C4-2B (cell line): Measurements from ENCODE around the gene CTDSPL.

Experiments
- CTCF ChIP-seq: fragments of 450-650 bp; conservative IDR thresholded peaks from 2 replicates; pipeline ENCODE4 v1.5.1; 2017; ENCODE audit warnings: mild to moderate bottlenecking
- ZFX ChIP-seq: fragments of 450-650 bp; IDR thresholded peaks from 2 replicates; pipeline ENCODE4 v1.6.1; 2017

- no peak for TF ChIP-seq CTCF
- TF ChIP-seq ZFX, result no peak
These were observed 14.0 kb upstream of the CTDSPL start for GRCh38 chr3:37847689-37848088.
